ENCODE measurements around the gene NFYC.

The NFYC gene

DNA sequence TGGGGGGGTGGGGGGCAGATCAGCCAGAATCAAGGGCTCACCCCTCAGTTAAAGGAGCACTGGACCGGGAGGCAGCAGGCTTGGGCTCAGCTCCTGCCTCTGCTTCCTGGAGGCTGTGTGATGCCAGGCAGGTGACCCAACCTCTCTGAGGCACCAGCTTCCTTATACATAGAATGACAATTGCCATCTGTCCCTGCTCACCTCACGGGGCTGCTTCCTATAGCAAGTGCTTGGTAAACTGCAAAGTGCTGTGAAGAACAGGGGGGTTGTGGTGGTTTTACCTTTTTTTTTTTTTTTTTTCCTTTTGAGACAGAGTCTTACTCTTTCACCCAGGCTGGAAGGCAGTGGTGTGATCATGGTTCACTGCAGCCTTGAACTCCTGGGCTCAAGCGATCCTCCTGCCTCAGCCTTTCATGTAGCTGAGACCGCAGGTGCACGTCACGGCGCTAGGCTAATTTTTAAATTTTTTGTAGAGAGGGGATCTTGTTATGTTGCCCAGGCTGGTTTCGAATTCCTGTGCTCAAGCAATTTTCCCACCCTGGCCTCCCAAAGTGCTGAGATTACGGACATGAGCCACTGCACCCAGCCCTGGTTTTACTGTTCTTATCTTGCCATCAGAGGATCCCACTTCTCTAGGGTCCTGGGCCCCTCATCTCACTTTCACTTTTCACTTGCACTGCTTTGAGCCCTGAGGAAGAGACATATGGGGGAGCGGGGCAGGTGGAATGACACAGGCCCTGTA lies 103.6 kb downstream of the NFYC start:
- no peak for DNase-seq (ENCODE audit: extremely low spot score)
- TF ChIP-seq, protein P1, sequence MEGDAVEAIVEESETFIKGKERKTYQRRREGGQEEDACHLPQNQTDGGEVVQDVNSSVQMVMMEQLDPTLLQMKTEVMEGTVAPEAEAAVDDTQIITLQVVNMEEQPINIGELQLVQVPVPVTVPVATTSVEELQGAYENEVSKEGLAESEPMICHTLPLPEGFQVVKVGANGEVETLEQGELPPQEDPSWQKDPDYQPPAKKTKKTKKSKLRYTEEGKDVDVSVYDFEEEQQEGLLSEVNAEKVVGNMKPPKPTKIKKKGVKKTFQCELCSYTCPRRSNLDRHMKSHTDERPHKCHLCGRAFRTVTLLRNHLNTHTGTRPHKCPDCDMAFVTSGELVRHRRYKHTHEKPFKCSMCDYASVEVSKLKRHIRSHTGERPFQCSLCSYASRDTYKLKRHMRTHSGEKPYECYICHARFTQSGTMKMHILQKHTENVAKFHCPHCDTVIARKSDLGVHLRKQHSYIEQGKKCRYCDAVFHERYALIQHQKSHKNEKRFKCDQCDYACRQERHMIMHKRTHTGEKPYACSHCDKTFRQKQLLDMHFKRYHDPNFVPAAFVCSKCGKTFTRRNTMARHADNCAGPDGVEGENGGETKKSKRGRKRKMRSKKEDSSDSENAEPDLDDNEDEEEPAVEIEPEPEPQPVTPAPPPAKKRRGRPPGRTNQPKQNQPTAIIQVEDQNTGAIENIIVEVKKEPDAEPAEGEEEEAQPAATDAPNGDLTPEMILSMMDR (IDR thresholded peaks at IDR 0.05; ENCODE audit: control extremely low read depth, extremely low read depth, low read depth, missing control alignments), result no peak
- ChIA-PET CTCF (interaction anchor here (0.7 to 5.9 kb wide), 4 partner anchors 21 to 55 kb away, joined by 3 to 26 read pairs (median 16); no protein-coding TSS in a partner anchor), POLR2A (interaction anchor here (1.1 kb wide), 1 partner anchor 870 kb away, joined by 6 read pairs; no protein-coding TSS in a partner anchor)

DNA sequence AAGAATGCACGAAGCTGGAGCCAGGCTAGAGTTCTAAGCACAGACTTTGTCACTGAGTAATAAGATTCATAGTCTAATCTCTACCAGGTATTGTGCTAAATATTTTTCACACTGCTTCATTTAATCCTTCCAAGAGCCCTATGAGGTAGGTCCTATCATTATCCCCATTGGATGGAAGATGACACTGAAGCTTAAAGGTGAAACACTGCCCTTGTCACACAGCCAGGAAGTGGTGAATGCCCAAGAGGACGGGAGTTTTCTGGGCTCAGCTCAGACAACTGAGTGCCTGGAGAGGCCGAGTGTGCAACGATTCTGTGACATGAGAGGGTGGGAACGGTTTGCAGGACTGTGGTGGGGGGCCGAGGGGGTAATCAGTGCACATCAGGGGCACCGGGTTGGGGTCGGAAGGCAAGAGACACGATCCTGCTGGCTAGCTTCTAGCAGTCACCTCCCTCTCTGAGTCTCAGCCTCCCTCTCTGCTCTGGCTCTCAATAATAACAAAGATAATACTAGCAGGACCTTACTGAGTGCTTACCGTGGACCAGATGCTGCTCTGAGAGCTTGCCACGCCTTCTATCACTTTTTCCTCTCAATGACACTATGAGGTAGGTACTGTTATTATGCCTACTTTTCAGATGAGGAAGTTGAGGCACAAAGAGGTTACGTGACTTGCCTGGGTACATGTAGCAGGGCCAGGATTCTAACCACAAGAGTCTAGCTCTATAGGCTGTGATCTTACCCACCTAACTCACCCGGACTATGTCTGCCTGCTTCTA lies 104.5 kb downstream of the NFYC start:
- POLR2A ChIA-PET, result no interaction called here
- TF ChIP-seq, protein P1 (IDR thresholded peaks at IDR 0.05; ENCODE audit: control extremely low read depth, extremely low read depth, low read depth, missing control alignments), result no peak
- CTCF ChIA-PET, result interaction anchor here (3.5 to 5.9 kb wide), 2 partner anchors 22 to 54 kb away, joined by 22 to 26 read pairs; no protein-coding TSS in a partner anchor
- DNase-seq (ENCODE audit: extremely low spot score), result no peak

GRCh38 chr1:40796939-40797667 lies 105.6 kb downstream of the NFYC start:
- no peak for DNase-seq (ENCODE audit: extremely low spot score)
- TF ChIP-seq, protein P1 (IDR thresholded peaks at IDR 0.05; ENCODE audit: control extremely low read depth, extremely low read depth, low read depth, missing control alignments), result no peak
- ChIA-PET CTCF (interaction anchor here (0.8 to 5.9 kb wide), 6 partner anchors 10 to 155 kb away, joined by 3 to 26 read pairs (median 4); no protein-coding TSS in a partner anchor), POLR2A (no interaction called here)

- ChIA-PET CTCF (interaction anchor here (0.6 to 5.9 kb wide), 8 partner anchors 8 to 154 kb away, joined by 3 to 26 read pairs (median 4); no protein-coding TSS in a partner anchor), POLR2A (no interaction called here)
These were observed 106.1 kb downstream of the NFYC start for GRCh38 chr1:40797668-40798010.

GRCh38 chr1:40798366-40799281 lies 107.1 kb downstream of the NFYC start:
- ChIA-PET CTCF (interaction anchor here (0.7 to 5.9 kb wide), 7 partner anchors 11 to 153 kb away, joined by 3 to 26 read pairs (median 4); no protein-coding TSS in a partner anchor), POLR2A (no interaction called here)
- TF ChIP-seq, protein P1 (IDR thresholded peaks at IDR 0.05; ENCODE audit: control extremely low read depth, extremely low read depth, low read depth, missing control alignments), result no peak
- no peak for DNase-seq (ENCODE audit: extremely low spot score)

More at GRCh38 chr1:40797668-40798010, 106.1 kb downstream of the NFYC start:
- TF ChIP-seq, protein P1 (IDR thresholded peaks at IDR 0.05; ENCODE audit: control extremely low read depth, extremely low read depth, low read depth, missing control alignments), result no peak
- DNase-seq (ENCODE audit: extremely low spot score), result no peak

Measured in GM10248 (cell line).